H1 (cell line): ENCODE data around the gene DDA1. TPM values are rescaled to one million over a fixed set of nuclear protein-coding genes. Genes with fewer than 3 reads are reported as not detected.

Source experiments
- TAF1 ChIP-seq: IDR thresholded peaks from 2 replicates; pipeline ENCODE4 v1.6.1; 2011; ENCODE audit warnings: mild to moderate bottlenecking, low read depth, low read length
- TAF7 ChIP-seq: optimal IDR thresholded peaks from 2 replicates; pipeline ENCODE3; 2011; ENCODE audit warnings: low read depth, mild to moderate bottlenecking, inconsistent platforms, low read length, moderate library complexity, borderline replicate concordance
- polyA plus RNA-seq, 7 experiments: library from polyadenylated mRNA; depleted of rRNA in 3 of 7; stranded (reverse) in 5 of 7; unstranded in 2 of 7; fragments of >200 nt in 5 of 7; fragments of 200-250 nt in 2 of 7; gene quantifications; 1 replicate in 5 of 7; 2 replicates in 1 of 7; 4 replicates in 1 of 7; pipeline versions ENCODE4 v1.2.1 to v1.2.3, GENCODE V29; 2011 to 2013; ENCODE audit warnings: missing spikeins in 2 of 7, mixed read lengths in 2 of 7
- total RNA-seq: library from RNA; stranded (reverse); fragmentation: NEBNext Ultra II Directional; extraction: Animal tissue kit (Norgen Biotek cat#: 25700); gene quantifications from 2 replicates; pipeline ENCODE4 v1.2.1, GENCODE V29; 2021

The DDA1 gene
- total and polyA plus RNA-seq, 2 of the 8 experiments (the other 6 are each of a cell fraction or from before 2014, with no cell fraction given), result 29.2 to 34.5 TPM

- TF ChIP-seq TAF7 (no peak), TAF1 (no peak)
Measured at GRCh38 chr19:17341386-17341785, 32.0 kb downstream of the DDA1 start (continued).
